Jurkat, Clone E6-1 (cell line): Measurements from ENCODE around the gene PEX26. TPM values are rescaled to one million over a fixed set of nuclear protein-coding genes. Genes with fewer than 3 reads are reported as not detected.
"Not testable (repeated sequence)": the region's sequence is repeated elsewhere in the genome, so short reads cannot be mapped to it uniquely, and the experiment has no call there.

ENCODE experiments used
- DNase-seq: peaks from one replicate; pipeline ENCODE4 v3.0.0-alpha.2; 2011; ENCODE audit warnings: low read depth, low spot score
- H3K4me3 ChIP-seq: 2 replicates; pipeline ENCODE4 v1.5.1; 2011; ENCODE audit warnings: mild to moderate bottlenecking, low read length, control low read depth, moderate library complexity
- polyA plus RNA-seq: library from polyadenylated mRNA; unstranded; fragments of >200 nt; gene quantifications from one replicate; pipeline ENCODE4 v1.2.1, GENCODE V29; 2012; ENCODE audit warnings: missing spikeins; ENCODE audit not compliant: insufficient read length, insufficient read depth

PEX26 gene
- 19.0 TPM for polyA plus RNA-seq

- peak within 1 kb of the TSS; percentile 98 for H3K4me3 ChIP-seq
- peak; percentile 96 for DNase-seq
Observed at GRCh38 chr22:18077639-18078328, at the start of gene PEX26. Gene PEX26 (plus strand): TSS chr22:18077990. CDS start chr22:18078377, 387 bp downstream.

GRCh38 chr22:18028817-18029527 lies 48.8 kb upstream of the PEX26 start:
- H3K4me3 ChIP-seq = no peak overlapping the region
- DNase-seq = no peak

DNA sequence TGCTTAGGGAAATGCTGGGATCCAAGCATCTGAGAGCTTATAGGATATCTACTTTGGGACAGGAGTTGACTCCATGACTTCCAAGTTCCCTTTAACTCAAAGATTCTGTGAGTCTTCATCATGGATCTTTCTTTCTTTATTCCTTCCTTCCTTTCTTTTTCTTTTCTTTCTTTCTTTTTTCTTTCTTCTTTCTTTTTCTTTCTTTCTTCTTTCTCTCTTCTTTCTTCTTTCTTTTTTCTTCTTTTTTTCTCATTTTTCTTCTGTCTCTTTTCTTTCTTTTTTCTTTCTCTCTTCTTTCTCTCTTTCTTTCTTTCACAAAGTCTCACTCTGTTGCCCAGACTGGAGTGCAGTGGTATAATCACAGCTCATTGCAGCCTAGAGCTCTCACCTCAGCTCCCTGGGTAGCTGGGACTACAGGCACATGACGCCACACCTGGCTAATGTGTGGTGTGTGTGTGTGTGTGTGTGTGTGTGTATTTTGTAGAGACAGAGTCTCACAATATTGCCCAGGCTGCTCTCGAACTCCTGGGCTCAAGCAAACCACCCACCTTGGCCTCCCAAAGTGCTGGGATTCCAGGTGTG lies 48.0 kb upstream of the PEX26 start:
- no peak overlapping the region for H3K4me3 ChIP-seq

DNA sequence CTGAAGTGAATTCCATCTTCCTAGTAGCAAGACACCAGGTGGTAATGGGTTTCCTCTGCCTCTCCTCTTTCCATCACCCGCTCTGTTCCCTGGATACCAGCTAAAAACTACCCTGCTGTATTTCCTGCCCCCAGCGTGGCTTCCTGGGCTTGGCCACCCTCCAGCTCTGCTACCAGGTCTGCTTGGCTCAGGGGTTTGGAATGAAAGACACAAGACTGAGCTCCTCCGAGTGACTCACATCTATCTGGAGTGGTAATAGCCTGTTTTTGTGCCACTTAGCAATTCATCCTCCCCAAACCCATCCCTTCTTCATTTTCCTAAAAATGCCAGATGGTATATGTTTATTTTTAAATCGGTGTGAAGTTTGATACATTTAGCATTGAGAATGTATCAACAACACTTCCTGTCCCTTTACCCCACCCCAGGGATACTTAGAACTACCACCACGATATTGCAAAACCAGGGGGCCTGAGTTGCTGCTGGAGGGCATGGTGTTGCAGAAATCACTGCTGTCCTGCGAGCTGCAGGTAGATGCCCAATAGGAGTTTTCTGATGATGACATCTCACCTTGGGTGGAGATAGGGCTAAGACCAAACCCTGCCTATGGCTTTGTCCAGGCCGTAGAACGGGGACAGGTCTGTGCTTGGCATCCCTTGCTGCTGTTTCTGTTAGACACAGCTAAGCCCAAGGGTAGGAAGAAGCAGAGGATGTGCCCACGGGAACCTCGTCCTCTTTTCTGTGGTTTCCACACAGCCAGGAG lies 45.9 kb upstream of the PEX26 start:
- no peak overlapping the region for H3K4me3 ChIP-seq
- no peak for DNase-seq

More for the DNA sequence above, 48.0 kb upstream of the PEX26 start:
- no peak for DNase-seq

DNA sequence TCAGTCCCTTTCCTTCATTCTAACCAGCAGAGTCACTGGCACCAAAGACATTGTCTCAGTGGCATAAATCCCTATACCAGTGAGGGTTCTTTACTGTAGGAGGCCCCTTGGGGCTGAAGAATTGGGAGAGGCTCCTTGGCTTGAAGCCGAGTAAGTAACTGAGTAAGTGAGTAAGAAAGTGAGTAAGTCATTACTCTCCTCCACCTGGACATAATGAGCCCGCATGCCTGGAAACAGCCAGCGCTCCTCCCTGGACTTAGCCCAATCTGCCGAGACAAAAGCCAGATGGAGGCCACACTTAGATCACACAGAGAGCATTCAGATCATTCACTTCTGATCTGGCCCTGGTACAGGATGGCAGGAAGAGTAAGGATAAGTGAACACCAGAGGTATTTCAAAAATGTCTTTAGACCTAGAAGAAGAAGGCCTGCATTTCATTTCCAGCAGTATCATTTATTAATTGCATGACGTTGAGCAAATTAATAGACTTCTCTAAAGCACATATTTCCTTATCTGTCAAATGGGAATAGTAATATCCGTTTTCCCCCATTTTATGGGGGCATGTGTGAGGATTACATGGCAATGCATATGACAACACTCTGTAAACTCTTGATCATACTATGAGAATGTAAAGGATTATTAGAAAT lies 45.2 kb upstream of the PEX26 start:
- DNase-seq = no peak
- H3K4me3 ChIP-seq = no peak overlapping the region

DNA sequence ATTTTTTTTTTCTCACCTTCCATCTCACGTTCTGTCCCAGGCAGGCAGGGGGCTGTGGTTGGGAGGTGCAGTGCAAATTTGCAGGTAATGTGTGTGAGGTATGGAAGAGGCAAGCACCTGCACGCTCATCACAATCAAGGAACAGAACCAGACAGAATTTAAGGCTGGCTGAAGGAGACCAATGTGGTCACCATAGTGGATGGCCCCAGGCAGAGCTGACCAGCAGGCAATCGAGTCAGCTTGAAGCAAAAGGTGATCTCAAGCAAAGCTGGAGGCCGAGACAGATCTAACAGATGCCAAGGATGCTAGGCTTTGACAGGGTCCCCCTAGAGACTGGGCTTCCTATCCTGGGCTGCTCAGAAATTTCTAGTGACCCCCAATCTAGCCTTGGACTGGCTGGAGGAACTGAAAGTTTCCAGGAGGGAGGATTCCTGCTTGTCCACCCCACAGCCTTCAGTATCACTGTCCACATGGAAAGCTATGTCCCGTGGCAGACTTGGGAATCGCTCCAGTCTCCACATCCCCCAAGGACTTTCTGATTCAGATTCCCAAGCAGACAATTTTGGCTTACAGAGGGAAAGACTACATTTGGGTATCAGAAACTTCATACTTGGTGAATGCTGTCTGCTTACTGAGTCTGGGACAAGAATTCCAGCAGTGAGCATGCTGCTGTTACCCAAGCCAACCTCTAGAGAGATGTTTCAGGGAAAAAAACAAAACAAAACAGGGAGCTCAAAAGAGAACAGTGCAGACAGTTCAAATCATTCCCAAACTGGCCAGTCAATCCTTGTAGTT lies 44.4 kb upstream of the PEX26 start:
- no peak overlapping the region for H3K4me3 ChIP-seq
- DNase-seq = no peak

GRCh38 chr22:18034076-18034475 lies 43.7 kb upstream of the PEX26 start:
- H3K4me3 ChIP-seq = no peak overlapping the region
- DNase-seq = no peak

GRCh38 chr22:18035751-18036150 lies 42.0 kb upstream of the PEX26 start:
- no peak overlapping the region for H3K4me3 ChIP-seq
- DNase-seq = no peak

- H3K4me3 ChIP-seq, DNase-seq: not testable (repeated sequence)
Observed at GRCh38 chr22:18040898-18041297, 36.9 kb upstream of the PEX26 start.

- H3K4me3 ChIP-seq = no peak overlapping the region
- no peak for DNase-seq
Observed at GRCh38 chr22:18042685-18043084, 35.1 kb upstream of the PEX26 start.

GRCh38 chr22:18044548-18045271 lies 33.1 kb upstream of the PEX26 start:
- no peak for DNase-seq

GRCh38 chr22:18045794-18046193 lies 32.0 kb upstream of the PEX26 start:
- DNase-seq = no peak
- no peak overlapping the region for H3K4me3 ChIP-seq

More at GRCh38 chr22:18044548-18045271, 33.1 kb upstream of the PEX26 start:
- H3K4me3 ChIP-seq = no peak overlapping the region

- H3K4me3 ChIP-seq = no peak overlapping the region
- no peak for DNase-seq
Observed at GRCh38 chr22:18048041-18048440, 29.7 kb upstream of the PEX26 start.

GRCh38 chr22:18048441-18048898 lies 29.3 kb upstream of the PEX26 start:
- no peak for DNase-seq
- H3K4me3 ChIP-seq = no peak overlapping the region

GRCh38 chr22:18050065-18050464 lies 27.7 kb upstream of the PEX26 start:
- no peak overlapping the region for H3K4me3 ChIP-seq
- DNase-seq = no peak

DNA sequence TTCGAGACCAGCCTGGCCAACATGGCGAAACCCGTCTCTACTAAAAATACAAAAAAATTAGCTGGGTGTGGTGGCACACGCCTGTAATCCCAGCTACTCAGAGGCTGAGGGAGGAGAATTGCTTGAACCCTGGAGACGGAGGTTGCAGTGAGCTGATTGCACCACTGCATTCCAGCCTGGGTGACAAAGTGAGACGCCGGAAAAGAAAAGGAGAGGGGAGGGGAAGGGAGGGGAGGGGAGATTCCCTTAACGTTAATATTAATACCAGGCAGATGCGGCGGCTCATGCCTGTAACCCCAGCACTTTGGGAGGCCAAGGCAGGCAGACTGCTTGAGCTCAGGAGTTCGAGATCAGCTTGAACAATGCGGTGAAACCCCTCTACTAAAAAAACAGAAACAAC lies 26.7 kb upstream of the PEX26 start:
- H3K4me3 ChIP-seq, DNase-seq: not testable (repeated sequence)

DNA sequence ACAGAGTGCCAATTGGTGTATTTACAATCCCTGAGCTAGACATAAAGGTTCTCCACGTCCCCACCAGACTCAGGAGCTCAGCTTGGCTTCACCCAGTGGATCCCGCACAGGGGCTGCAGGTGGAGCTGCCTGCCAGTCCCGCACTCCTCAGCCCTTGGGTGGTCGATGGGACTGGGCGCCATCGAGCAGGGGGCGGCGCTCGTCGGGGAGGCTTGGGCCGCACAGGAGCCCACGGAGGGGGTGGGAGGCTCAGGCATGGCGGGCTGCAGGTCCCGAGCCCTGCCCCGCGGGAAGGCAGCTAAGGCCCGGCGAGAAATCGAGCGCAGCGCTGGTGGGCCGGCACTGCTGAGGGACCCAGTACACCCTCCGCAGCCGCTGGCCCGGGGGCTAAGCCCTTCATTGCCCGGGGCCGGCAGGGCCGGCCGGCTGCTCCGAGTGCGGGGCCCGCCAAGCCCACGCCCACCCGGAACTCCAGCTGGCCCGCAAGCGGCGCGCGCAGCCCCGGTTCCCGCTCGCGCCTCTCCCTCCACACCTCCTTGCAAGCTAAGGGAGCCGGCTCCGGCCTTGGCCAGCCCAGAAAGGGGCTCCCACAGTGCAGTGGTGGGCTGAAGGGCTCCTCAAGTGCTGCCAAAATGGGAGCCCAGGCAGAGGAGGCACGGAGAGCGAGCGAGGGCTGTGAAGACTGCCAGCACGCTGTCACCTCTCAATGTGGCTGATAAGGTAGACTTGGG lies 24.4 kb upstream of the PEX26 start:
- DNase-seq, H3K4me3 ChIP-seq: not testable (repeated sequence)
